Right kidney (tissue), 1 donor: ENCODE results near the gene SGCG.
"Not testable (repeated sequence)": the region's sequence is repeated elsewhere in the genome, so short reads cannot be mapped to it uniquely, and the experiment has no call there.

Experiments used
- DNase-seq: peaks from one replicate; pipeline ENCODE4 v3.0.0-alpha.2; 2016

Gene SGCG

DNA sequence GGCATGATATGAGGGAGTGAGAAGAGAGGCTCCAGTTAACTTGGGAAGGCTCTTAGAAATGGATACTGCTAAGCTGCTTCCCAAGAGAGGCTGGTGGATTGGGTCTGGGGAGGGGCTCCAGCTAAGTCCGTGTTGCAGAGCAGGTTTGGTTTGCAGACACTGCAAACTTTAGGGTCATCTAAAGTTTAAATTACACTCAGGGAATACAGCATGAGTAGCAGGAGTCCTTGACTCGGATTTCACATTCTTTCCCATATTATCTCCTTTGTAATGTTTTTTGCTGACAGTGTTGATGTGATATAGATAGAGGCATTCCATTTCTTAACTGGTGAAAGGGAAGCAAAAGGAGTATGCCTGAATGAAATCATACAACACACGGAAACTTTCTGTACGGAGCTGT lies 31.9 kb downstream of the SGCG start:
- no peak for DNase-seq

DNA sequence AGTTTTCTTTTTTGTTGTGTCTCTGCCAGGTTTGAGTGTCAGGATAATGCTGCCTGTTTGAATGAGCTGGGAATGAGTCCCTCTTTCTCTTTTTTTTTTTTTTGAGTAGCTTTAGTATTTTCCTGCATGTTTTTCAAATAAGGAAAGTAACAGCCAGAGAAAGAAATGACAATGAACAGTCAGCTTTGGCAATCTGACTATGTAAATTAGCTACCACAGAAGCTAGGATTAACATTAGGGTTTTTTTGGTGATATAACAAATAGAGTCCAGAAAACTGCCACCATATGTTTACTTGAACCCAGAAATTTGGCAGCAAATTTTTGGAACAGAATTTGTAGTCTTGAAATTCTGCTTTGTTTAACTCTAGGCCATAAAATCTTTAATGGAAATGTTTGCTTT lies 50.5 kb downstream of the SGCG start:
- DNase-seq = no peak

DNA sequence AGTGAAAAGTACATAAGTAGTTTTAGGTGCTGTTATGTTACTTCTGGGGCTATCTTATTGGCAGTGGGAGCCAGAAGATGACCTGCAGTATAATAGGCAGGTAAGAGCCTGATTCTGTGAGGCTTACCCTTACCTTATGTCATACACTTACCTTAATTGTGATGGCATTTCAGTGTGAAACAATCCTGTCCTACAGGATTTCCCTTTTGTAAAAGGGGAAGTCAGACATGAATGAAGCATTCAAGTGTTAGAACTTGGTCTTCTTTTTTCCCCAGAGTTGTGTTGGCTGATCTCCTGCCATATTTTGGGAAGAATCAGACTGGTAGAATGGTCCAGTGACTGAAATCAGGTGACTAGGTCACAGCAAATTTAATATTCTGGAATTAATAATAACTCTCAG lies 55.2 kb downstream of the SGCG start:
- no peak for DNase-seq

DNA sequence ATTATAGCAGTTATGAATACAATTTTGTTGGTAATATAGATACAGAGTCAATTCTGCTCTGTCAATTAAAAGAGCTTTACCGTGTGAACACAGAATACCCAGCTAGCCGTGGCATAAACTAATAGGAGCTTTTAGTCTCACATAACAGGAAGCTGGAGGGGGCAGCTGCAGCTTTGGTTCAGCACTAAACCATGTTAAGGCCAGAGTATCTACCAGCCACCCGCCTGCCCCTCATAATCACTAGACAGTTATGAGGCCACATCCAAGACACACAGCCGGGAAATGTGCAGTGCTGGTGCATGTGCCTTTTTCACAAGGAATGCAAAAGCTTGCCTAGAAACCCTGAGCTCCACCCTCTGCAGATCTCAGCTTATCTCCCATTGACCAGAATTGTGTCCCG lies 62.3 kb downstream of the SGCG start:
- no peak for DNase-seq

DNA sequence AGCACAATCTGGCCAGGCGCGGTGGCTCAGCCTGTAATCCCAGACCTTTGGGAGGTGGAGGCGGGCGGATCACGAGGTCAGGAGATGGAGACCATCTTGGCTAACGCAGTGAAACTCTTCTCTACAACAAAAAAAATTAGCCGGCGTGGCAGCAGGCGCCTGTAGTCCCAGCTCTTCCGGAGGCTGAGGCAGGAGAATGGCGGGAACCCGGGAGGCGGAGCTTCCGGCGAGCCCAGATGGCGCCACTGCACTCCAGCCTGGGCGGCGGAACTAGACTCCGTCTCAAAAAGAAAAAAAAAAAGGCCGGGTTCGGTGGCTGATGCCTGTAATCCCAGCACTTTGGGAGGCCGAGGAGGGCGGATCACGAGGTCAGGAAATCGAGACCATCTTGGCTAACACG lies 67.6 kb downstream of the SGCG start:
- not testable (repeated sequence) for DNase-seq

- DNase-seq = no peak
These were observed 73.7 kb downstream of the SGCG start for GRCh38 chr13:23254506-23254905.

DNA sequence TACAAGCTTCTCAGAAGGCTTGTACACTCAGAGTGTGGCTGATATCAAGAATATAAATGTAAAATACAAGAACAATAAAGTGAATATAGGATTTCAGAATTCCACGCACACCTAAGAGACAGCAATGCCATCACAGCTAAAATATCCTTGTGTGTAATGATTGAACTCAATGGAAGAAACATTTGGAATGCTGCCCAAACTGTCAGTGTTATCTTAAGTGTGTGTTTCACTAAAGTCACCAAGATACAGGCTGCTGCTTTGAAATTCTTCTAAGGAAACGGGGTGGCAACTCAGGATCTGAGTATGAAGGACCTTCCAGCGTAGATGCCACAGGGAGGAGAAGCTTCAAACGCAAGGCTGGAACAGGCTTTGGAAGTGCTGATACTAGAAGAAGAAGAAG lies 86.8 kb downstream of the SGCG start:
- no peak for DNase-seq

DNA sequence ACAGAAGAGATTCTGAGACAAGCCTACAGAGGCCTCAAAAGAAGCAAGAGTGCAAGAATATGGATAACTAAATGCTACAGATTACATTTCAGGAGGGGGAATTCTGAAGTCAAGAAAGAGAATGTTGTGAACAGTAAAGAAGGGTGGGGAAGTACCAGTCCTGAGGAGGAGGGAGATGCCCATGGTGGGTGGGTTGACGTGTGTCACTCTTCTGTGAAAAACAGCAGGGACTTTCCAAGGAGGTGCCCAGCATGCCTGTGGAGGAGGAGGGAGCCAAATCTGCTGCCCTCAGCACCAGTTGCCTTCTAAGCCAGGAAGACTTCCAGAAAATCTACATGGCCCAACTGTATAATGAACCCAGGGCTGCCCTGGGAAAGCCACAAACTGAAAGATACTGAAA lies 87.7 kb downstream of the SGCG start:
- DNase-seq = no peak

DNA sequence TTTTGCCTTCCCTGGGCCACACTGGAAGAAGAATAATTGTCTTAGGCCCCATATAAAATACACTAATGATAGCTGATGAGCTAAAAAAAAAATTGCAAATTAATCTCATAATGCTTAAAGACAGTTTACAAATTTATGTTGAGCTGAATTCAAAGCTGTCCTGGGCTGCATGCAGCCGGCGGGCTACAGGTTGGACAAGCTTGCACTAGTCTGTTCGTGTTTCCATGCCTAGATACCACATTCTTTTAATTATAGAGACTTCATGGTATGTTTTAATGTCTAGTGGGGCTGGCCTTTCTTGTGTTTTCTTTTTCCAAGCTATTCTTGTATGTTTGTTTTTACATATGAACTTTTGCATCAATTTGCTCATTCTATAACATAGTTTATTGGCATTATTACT lies 90.6 kb downstream of the SGCG start:
- DNase-seq = no peak

DNA sequence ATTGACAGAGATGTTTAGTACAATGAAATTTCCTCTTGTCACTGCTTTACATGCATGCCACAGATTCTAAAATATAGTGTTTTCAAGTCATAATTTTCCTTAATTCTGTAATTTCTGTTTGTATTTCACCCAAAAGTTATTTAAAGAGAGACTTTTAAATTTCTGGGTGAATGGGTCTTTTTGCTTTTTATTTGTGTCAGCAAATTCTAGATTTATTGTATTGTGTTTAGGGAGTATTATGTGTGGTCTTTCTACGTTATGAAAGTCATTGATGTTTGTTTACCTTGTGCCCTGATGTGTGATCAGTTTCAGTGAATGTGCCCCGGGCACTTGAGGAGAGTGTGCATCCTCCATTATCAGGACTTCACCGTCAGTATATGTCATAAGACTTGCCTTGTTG lies 92.7 kb downstream of the SGCG start:
- DNase-seq = no peak

- DNase-seq = no peak
These were observed 98.5 kb downstream of the SGCG start for GRCh38 chr13:23279321-23279720.

DNA sequence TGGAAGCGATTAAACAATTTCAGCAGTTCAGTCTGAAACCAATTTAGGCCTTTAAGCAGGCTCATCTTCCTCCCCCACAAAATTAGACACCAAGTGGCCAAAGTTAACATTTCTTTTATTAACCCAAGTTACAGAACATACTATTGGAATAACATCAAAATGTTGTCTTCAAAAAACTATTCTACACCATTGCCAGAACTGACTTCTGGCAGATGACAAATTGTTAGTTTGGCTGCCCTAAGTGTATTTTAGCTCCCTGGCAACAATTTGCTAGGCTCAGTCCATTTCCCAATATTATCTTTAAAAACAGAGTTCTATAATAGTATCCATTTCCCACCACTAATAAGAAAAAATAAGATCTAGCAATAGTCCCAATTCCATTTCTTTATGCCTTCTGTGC lies 107.8 kb downstream of the SGCG start:
- no peak for DNase-seq

GRCh38 chr13:23288995-23289394 lies 108.2 kb downstream of the SGCG start:
- DNase-seq = no peak

GRCh38 chr13:23289917-23290357 lies 109.2 kb downstream of the SGCG start:
- no peak for DNase-seq

DNA sequence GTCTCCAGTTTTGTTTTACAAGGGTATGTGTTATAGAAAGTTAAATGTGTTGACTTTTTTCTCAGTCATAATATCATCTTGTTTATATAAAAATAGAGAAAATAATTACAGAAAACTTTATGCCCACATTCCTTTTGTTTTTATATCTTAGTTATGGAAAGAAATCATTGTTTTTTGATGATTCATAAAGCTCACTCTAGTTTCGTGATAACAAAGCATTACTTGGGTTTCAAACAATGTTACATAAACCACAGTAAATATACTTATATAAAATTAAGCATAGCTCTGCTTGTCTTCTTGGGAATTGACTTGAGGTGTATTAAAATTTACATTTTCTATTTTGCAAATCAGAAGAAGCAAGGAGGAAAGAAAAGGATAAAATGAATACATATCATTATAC lies 111.8 kb downstream of the SGCG start:
- DNase-seq = no peak

DNA sequence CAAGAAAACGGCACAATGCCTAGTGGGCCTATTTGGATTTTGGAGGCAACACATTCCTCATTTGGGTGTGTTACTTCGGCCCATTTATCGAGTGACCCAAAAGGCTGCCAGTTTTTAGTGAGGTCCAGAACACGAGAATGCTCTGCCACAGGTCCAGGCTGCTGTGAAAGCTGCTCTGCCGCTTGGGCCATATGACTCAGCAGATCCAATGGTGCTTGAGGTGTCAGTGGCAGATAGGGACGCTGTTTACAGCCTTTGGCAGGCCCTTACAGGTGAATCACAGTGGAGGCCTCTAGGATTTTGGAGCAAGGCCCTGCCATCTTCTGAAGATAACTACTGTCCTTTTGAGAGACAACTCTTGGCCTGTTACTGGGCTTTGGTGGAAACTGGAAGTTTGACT lies 134.1 kb downstream of the SGCG start:
- not testable (repeated sequence) for DNase-seq

DNA sequence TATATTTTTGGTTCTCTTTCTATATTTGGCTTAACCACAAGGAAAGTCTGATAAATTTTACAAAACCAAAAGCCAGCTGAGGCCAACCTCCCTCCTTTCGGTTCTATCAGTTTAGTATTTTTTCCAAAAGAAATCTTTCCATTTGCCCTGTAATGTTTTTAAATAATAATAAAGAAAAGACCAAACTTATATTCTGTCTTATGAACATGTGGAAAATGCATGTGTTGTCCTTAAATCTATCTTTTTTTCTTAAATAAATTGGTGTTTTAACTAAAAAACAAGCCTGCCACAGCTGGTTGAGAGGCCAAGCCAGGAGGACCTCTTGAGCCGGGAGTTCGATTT lies 139.1 kb downstream of the SGCG start:
- no peak for DNase-seq

- no peak for DNase-seq
These were observed 140.3 kb downstream of the SGCG start for GRCh38 chr13:23320926-23321534.

DNA sequence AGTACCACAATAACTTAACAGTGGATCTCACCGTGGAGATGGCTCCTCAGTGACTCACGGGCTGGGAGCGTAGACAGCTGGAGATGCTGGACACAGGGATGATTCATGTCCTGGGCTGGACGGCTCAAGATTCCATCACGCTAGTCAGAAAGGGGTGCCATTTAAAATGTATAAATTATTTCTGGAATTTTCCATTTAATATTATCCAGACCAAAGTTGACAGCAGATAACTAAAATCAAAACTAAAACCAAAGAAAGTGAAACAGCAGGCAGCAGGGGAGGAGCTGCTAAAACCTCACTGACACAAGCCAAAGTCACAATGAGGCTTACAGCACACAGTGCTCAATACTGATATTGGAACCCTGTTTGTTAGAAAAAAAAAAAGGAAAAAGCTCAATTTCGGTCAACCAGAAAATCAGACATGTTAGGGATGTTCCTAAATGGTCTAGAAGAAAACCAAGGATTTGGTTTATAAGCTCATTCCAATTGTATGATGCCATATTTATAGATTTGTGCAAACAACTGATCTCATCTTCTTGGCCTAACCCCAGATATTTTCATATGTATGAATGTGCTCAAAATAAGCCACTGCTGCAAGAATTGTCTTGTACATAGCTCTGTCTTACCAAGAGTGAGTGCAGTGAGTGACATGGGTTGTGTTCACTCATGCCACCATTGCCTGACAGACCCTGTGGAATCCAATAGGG lies 140.9 kb downstream of the SGCG start:
- DNase-seq = no peak

DNA sequence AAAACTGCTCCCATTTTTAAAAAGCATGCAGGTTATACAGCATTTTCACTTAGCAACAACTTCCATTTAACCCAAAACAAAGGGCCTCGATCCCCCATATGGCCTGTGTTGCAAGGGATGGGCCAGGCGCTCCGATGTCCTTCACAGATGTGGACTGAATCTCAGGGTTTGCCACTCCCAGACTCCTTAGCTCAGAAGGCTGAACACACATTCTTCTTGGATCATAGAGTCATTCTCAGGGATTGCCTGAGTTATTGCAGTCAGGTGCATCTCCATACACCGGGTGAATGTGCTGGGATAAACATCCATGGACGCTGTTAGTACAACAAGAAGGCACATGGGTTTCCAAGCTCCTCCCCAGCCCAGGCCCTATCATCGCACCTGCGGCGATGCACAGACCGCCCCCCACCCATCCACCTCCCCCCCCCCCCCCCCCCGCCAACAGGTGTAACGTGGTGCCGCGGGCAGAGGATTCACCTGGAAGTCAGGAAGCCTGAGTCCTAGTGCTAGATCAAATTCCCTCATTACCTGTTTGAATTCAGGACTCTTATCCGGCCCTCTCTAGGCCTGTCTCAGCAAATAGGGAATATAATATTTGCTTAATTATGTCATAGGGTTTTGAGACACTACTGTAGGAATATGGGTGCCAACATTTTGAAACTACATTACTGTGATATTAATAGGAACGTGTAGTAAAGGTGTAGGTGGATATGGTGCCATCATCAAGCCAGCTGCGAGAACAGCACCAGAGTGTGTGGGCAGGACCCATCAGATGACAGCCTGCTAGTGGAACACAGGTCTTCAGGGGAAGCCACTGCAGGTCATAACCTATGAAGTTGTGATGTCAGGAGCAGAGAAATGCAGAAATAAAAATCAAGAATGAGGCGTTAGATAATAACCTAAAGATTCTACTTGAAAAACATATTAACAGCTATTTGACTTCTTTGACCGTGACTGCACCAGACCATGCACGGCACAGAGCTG lies 141.9 kb downstream of the SGCG start:
- no peak for DNase-seq

GRCh38 chr13:23323946-23324709 lies 143.3 kb downstream of the SGCG start:
- DNase-seq = no peak

- DNase-seq = no peak
These were observed 144.4 kb downstream of the SGCG start for GRCh38 chr13:23325191-23325590.

GRCh38 chr13:23330356-23330755 lies 149.6 kb downstream of the SGCG start:
- DNase-seq = no peak
